Measurements from ENCODE around the gene EML6. TPM values are rescaled to one million over a fixed set of nuclear protein-coding genes. Genes with fewer than 3 reads are reported as not detected.

EML6 gene
- total RNA-seq, 1 donor from 2014 or later = 8.1 TPM

DNA sequence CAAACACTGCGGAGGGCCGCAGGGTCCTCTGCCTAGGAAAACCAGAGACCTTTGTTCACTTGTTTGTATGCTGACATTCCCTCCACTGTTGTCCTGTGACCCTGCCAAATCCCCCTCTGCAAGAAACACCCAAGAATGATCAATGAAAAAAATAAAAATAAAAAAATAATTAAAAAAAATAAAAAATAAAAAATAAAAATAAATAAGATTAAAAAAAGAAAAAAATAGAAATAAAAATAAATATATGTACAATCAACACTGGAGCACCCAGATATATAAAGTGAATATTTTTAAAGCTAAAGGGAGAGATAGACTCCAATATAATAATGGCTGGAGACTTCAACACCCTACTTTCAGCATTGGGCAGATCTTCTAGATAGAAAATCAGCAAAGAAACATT lies 23.8 kb upstream of the EML6 start:
- TF ChIP-seq, protein P1, sequence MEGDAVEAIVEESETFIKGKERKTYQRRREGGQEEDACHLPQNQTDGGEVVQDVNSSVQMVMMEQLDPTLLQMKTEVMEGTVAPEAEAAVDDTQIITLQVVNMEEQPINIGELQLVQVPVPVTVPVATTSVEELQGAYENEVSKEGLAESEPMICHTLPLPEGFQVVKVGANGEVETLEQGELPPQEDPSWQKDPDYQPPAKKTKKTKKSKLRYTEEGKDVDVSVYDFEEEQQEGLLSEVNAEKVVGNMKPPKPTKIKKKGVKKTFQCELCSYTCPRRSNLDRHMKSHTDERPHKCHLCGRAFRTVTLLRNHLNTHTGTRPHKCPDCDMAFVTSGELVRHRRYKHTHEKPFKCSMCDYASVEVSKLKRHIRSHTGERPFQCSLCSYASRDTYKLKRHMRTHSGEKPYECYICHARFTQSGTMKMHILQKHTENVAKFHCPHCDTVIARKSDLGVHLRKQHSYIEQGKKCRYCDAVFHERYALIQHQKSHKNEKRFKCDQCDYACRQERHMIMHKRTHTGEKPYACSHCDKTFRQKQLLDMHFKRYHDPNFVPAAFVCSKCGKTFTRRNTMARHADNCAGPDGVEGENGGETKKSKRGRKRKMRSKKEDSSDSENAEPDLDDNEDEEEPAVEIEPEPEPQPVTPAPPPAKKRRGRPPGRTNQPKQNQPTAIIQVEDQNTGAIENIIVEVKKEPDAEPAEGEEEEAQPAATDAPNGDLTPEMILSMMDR (conservative IDR thresholded peaks at IDR 0.05) = no peak
- no peak overlapping the region for H3K4me3 Mint-ChIP-seq
- H3K27me3 Mint-ChIP-seq (ENCODE audit: low read depth) = no peaks in the 10 kb centered on the region
- peaks cover 5% of the 10 kb centered on the region for H3K9me3 Mint-ChIP-seq
- no peaks in the 10 kb centered on the region for H3K36me3 Mint-ChIP-seq (ENCODE audit: low read depth)
- H3K27ac Mint-ChIP-seq (ENCODE audit: unreplicated experiment) = no peak overlapping the region
- no peak for DNase-seq (ENCODE audit: low read depth, low spot score)
- no peaks in the 10 kb centered on the region for H3K4me1 Mint-ChIP-seq

DNA sequence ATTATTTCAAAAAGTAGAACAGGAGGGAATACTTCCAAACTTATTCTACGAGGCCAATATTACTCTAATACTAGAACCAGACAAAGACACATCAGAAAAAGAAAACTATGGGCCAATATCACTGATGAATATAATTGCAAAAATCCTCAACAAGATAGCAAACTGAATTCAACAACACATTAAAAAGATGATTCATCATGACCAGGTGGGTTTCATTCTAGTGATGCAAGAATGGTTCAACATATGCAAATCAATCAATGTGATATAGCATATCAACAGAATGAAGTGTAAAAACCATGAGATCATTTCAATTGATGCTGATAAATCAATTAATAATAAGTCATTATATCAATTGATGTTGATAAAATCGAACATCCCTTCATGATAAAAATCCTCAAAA lies 22.4 kb upstream of the EML6 start:
- no peak for DNase-seq (ENCODE audit: low read depth, low spot score)
- H3K4me1 Mint-ChIP-seq = no peaks in the 10 kb centered on the region
- H3K4me3 Mint-ChIP-seq = no peak overlapping the region
- TF ChIP-seq, protein P1 (conservative IDR thresholded peaks at IDR 0.05) = no peak
- no peak overlapping the region for H3K27ac Mint-ChIP-seq (ENCODE audit: unreplicated experiment)
- no peaks in the 10 kb centered on the region for H3K36me3 Mint-ChIP-seq (ENCODE audit: low read depth)
- H3K9me3 Mint-ChIP-seq = peaks cover 5% of the 10 kb centered on the region
- no peaks in the 10 kb centered on the region for H3K27me3 Mint-ChIP-seq (ENCODE audit: low read depth)

DNA sequence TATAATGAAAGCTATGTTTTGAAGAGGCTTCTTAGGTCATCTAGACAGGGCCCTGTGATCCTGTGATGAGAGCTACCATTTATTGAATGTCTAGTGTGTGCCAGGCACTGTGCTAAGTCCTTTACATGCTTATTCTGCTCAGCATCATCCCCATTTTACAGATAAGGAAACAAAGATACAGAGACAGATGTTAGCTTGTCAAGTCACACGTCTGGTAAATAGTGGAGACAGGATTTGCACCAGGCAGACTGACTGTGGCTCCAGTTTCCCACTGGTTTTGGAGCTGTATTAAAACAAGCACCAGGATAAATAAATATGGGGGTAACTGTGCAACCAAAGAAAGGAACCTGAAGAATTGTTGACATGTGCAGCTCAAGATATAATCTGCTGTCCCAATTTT lies 19.2 kb upstream of the EML6 start:
- Mint-ChIP-seq H3K36me3 (ENCODE audit: low read depth) (no peaks in the 10 kb centered on the region), H3K4me1 (no peaks in the 10 kb centered on the region), H3K4me3 (no peak overlapping the region), H3K27me3 (ENCODE audit: low read depth) (no peaks in the 10 kb centered on the region), H3K27ac (ENCODE audit: unreplicated experiment) (no peak overlapping the region), H3K9me3 (peaks cover 2% of the 10 kb centered on the region)
- TF ChIP-seq, protein P1 (conservative IDR thresholded peaks at IDR 0.05) = no peak
- DNase-seq (ENCODE audit: low read depth, low spot score) = no peak

DNA sequence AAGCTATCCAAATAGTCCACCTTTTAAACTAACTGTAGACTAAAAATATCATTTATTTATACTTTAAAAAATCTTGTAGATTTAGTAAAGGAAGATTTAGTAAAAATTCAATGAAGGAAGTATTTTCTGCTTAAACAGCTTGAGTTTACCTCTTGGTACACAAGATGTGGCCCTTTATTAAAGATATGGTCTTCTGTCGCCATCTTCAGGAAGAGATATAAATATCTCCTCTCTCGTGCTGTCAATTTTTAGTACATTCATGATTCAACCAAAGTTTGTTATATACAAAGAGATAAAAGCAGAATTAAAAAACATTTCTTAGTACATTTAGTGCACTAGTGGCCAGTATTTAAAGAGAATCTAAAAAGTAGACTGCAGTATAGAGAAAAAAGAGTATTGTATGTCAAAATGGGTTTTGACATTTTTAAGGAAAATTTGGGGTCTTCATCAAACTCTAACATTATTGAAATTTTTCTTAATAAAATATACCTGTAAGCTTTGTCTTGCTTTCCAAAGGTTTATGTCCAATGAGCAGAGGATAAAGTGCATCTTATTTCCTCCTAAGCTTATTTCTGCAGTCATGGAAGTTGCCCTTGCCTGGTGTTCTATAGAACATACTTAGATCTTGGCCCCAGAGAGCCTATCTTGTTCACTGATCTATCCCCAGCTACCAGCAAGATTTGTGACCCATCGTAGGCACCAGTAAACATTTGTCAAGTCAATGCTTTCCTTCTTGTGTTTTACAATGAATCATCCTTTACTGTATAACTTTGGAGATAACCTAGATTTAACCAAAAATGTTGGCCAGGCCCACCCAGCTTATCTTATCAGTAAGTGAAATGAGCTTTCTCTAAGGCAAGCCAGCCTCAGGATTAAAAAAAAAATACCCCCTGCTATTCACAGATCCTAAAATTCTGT lies 18.5 kb upstream of the EML6 start:
- no peaks in the 10 kb centered on the region for H3K27me3 Mint-ChIP-seq (ENCODE audit: low read depth)
- peaks cover 2% of the 10 kb centered on the region for H3K9me3 Mint-ChIP-seq
- TF ChIP-seq, protein P1 (conservative IDR thresholded peaks at IDR 0.05) = peak; percentile 82
- no peak overlapping the region for H3K27ac Mint-ChIP-seq (ENCODE audit: unreplicated experiment)
- no peak overlapping the region for H3K4me3 Mint-ChIP-seq
- no peaks in the 10 kb centered on the region for H3K36me3 Mint-ChIP-seq (ENCODE audit: low read depth)
- H3K4me1 Mint-ChIP-seq = no peaks in the 10 kb centered on the region
- no peak for DNase-seq (ENCODE audit: low read depth, low spot score)

DNA sequence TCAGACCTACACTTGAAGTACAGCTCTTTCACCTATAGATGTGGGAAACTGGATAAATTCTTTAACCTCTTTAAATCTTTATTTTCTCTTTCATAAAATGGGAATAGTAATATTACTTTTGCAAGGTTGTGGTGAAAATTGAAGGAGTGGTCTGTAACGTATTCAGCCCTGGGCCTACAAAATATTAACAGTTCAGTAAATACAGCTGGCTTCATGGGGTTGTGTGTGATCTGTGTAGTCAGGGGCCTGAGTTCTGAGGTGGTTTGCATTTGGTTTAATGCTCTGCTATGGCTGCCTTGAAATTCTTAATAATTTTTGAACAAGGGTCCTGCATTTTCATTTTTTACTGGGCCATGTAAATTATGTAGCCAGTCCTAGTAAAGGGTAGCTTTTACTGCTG lies 16.8 kb upstream of the EML6 start:
- TF ChIP-seq, protein P1 (conservative IDR thresholded peaks at IDR 0.05) = no peak
- no peaks in the 10 kb centered on the region for H3K4me1 Mint-ChIP-seq
- H3K4me3 Mint-ChIP-seq = no peak overlapping the region
- no peaks in the 10 kb centered on the region for H3K36me3 Mint-ChIP-seq (ENCODE audit: low read depth)
- no peak for DNase-seq (ENCODE audit: low read depth, low spot score)
- no peak overlapping the region for H3K27ac Mint-ChIP-seq (ENCODE audit: unreplicated experiment)
- no peaks in the 10 kb centered on the region for H3K27me3 Mint-ChIP-seq (ENCODE audit: low read depth)
- H3K9me3 Mint-ChIP-seq = peaks cover 2% of the 10 kb centered on the region
